ENCODE data around the gene OR10A2.
"Not testable (repeated sequence)": the region's sequence is repeated elsewhere in the genome, so short reads cannot be mapped to it uniquely, and the experiment has no call there.

Gene OR10A2

DNA sequence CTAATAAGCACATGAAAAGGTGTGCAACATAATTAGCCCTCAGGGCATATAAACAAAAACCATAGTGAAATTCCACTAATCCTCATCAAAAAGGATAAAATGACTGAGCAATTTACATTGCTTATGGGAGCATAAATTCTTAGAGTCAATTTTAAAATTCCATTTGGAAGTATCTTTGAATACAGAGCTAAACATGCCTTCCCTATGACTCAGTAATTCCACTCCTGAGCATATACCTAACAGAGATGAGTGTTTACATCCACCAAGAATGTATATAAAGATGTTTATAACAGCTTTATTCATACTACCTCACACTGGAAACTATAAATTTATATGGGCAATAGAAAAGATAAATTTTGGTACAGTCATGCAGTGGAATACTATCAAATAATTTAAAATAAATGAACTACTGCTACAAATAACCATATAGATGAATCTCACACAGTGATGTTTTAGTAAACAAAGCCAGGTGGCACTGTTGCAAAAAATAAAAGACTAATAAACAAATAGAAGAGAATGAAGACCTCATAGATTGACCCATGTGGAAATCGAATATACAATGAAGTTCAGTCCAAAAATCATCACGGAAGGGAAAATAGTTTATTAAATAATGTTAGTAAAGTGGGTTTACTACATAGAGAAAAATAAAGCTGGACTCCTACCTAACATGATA lies 37.6 kb downstream of the OR10A2 start:
- Histone ChIP-seq H3K27ac (ENCODE audit: low read length) (no peak overlapping the region), H3K27me3 (ENCODE audit: insufficient read depth, low read length, poor library complexity) (no peaks in the 10 kb centered on the region), H4K20me1 (ENCODE audit: insufficient read depth, low read length) (no peaks in the 10 kb centered on the region), H3K4me3 (ENCODE audit: low read depth in 1 of 2, low read length in 2 of 2) (no peak overlapping the region), H3K36me3 (ENCODE audit: insufficient read depth, low read length) (no peaks in the 10 kb centered on the region), H3K9me3 (ENCODE audit: insufficient read depth, low read length, severe bottlenecking) (no peaks in the 10 kb centered on the region), H3K4me2 (ENCODE audit: insufficient read depth, low read length) (no peak overlapping the region), H2AFZ (ENCODE audit: low read depth, low read length) (no peak overlapping the region), H3K9ac (ENCODE audit: low read depth, low read length) (no peak overlapping the region), H3K79me2 (ENCODE audit: insufficient read depth, low read length) (no peaks in the 10 kb centered on the region), H3K4me1 (ENCODE audit: insufficient read depth, low read length) (no peaks in the 10 kb centered on the region)
- no peak for ATAC-seq (ENCODE audit: insufficient read depth, low read depth)
- DNase-seq = no peak
- TF ChIP-seq, protein P1, sequence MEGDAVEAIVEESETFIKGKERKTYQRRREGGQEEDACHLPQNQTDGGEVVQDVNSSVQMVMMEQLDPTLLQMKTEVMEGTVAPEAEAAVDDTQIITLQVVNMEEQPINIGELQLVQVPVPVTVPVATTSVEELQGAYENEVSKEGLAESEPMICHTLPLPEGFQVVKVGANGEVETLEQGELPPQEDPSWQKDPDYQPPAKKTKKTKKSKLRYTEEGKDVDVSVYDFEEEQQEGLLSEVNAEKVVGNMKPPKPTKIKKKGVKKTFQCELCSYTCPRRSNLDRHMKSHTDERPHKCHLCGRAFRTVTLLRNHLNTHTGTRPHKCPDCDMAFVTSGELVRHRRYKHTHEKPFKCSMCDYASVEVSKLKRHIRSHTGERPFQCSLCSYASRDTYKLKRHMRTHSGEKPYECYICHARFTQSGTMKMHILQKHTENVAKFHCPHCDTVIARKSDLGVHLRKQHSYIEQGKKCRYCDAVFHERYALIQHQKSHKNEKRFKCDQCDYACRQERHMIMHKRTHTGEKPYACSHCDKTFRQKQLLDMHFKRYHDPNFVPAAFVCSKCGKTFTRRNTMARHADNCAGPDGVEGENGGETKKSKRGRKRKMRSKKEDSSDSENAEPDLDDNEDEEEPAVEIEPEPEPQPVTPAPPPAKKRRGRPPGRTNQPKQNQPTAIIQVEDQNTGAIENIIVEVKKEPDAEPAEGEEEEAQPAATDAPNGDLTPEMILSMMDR (IDR thresholded peaks at IDR 0.05; ENCODE audit: borderline replicate concordance, extremely low read depth, low read length, poor library complexity, severe bottlenecking) = peak; percentile 17
- TF ChIP-seq EZH2 (IDR thresholded peaks at IDR 0.05; ENCODE audit: borderline replicate concordance, low read depth, low read length, severe bottlenecking) = no peak

DNA sequence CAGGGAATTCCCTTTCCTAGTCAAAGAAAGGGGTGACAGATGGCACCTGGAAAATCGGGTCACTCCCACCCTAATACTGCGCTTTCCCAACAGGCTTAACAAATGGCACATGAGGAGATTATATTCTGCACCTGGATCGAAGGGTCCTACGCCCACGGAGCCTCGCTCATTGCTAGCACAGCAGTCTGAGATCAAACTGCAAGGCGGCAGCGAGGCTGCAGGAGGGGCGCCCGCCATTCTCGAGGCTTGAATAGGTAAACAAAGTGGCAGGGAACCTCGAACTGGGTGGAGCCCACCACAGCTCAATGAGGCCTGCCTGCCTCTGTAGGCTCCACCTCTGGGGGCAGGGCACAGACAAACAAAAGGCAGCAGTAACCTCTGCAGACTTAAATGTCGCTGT lies 41.9 kb downstream of the OR10A2 start:
- not testable (repeated sequence) for H3K4me1 ChIP-seq (ENCODE audit: insufficient read depth, low read length); ATAC-seq (ENCODE audit: insufficient read depth, low read depth); H4K20me1 ChIP-seq (ENCODE audit: insufficient read depth, low read length); H3K27ac ChIP-seq (ENCODE audit: low read length); H2AFZ ChIP-seq (ENCODE audit: low read depth, low read length); H3K79me2 ChIP-seq (ENCODE audit: insufficient read depth, low read length); H3K4me2 ChIP-seq (ENCODE audit: insufficient read depth, low read length); H3K9ac ChIP-seq (ENCODE audit: low read depth, low read length); H3K36me3 ChIP-seq (ENCODE audit: insufficient read depth, low read length); DNase-seq; H3K4me3 ChIP-seq (ENCODE audit: low read depth in 1 of 2, low read length in 2 of 2); H3K27me3 ChIP-seq (ENCODE audit: insufficient read depth, low read length, poor library complexity); H3K9me3 ChIP-seq (ENCODE audit: insufficient read depth, low read length, severe bottlenecking)

DNA sequence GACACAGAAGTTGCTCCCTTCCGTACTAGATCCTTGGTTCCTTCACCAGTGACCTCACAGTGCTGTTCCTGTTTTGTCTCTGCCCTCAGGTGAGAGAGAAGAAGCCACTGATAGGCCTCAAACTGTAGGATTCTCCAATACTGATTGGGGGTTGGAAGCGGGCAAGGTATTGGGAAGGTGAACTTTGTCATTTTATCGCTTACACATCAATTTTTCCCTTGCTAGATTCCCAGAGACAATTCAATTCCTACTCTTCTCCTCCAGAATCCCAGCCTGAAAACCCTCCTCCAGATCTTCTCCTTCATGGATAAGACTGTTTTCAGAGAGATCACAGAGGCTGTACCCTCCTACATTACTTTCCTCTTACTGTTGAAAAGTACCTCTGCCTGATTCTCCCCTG lies 48.5 kb downstream of the OR10A2 start:
- Histone ChIP-seq H3K79me2 (ENCODE audit: insufficient read depth, low read length) (no peaks in the 10 kb centered on the region), H3K4me3 (ENCODE audit: low read depth in 1 of 2, low read length in 2 of 2) (no peak overlapping the region), H3K36me3 (ENCODE audit: insufficient read depth, low read length) (no peaks in the 10 kb centered on the region), H3K9ac (ENCODE audit: low read depth, low read length) (no peak overlapping the region), H3K27ac (ENCODE audit: low read length) (no peak overlapping the region), H3K4me2 (ENCODE audit: insufficient read depth, low read length) (no peak overlapping the region), H2AFZ (ENCODE audit: low read depth, low read length) (no peak overlapping the region), H3K27me3 (ENCODE audit: insufficient read depth, low read length, poor library complexity) (no peaks in the 10 kb centered on the region), H4K20me1 (ENCODE audit: insufficient read depth, low read length) (no peaks in the 10 kb centered on the region), H3K4me1 (ENCODE audit: insufficient read depth, low read length) (peaks cover 10% of the 10 kb centered on the region; the same call in 1 of the 2 replicates), H3K9me3 (ENCODE audit: insufficient read depth, low read length, severe bottlenecking) (no peaks in the 10 kb centered on the region)
- ATAC-seq (ENCODE audit: insufficient read depth, low read depth) = no peak
- TF ChIP-seq, protein P1 (IDR thresholded peaks at IDR 0.05; ENCODE audit: borderline replicate concordance, extremely low read depth, low read length, poor library complexity, severe bottlenecking) = no peak
- TF ChIP-seq EZH2 (IDR thresholded peaks at IDR 0.05; ENCODE audit: borderline replicate concordance, low read depth, low read length, severe bottlenecking) = no peak
- no peak for DNase-seq

DNA sequence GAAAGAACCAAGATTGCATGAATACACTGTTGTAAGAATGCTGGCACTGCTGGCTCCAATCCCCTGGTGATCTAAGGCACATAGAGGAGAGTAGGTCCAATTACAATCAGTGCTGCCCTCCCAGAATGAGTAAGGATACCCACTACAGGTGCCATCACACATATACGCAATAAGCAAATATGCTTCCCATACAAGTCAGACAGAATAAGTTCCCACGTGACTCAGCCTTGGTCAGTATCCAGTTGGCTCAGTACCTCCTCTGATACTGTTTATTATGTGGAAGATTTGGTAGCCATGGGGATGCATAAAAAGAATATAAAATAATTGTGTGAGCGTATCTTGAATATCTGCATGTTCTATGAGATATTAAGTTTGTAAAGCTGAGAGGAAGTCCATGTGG lies 49.1 kb downstream of the OR10A2 start:
- ATAC-seq (ENCODE audit: insufficient read depth, low read depth) = no peak
- no peak for TF ChIP-seq EZH2 (IDR thresholded peaks at IDR 0.05; ENCODE audit: borderline replicate concordance, low read depth, low read length, severe bottlenecking)
- TF ChIP-seq, protein P1 (IDR thresholded peaks at IDR 0.05; ENCODE audit: borderline replicate concordance, extremely low read depth, low read length, poor library complexity, severe bottlenecking) = no peak
- Histone ChIP-seq H3K36me3 (ENCODE audit: insufficient read depth, low read length) (no peaks in the 10 kb centered on the region), H3K4me1 (ENCODE audit: insufficient read depth, low read length) (peaks cover 10% of the 10 kb centered on the region; the same call in 1 of the 2 replicates), H4K20me1 (ENCODE audit: insufficient read depth, low read length) (no peaks in the 10 kb centered on the region), H2AFZ (ENCODE audit: low read depth, low read length) (no peak overlapping the region), H3K79me2 (ENCODE audit: insufficient read depth, low read length) (no peaks in the 10 kb centered on the region), H3K9ac (ENCODE audit: low read depth, low read length) (no peak overlapping the region), H3K27ac (ENCODE audit: low read length) (no peak overlapping the region), H3K4me3 (ENCODE audit: low read depth in 1 of 2, low read length in 2 of 2) (no peak overlapping the region), H3K27me3 (ENCODE audit: insufficient read depth, low read length, poor library complexity) (no peaks in the 10 kb centered on the region), H3K4me2 (ENCODE audit: insufficient read depth, low read length) (no peak overlapping the region), H3K9me3 (ENCODE audit: insufficient read depth, low read length, severe bottlenecking) (no peaks in the 10 kb centered on the region)
- no peak for DNase-seq
